Kidney (tissue), 14 donors: ENCODE data around the gene SLC9A2. TPM values are rescaled to one million over a fixed set of nuclear protein-coding genes. Genes with fewer than 3 reads are reported as not detected.

ENCODE experiments used
- DNase-seq, 5 donors: peaks; one replicate each; pipeline ENCODE4 v3.0.0-alpha.2; 2013 to 2020
- FAIRE-seq: peaks from 2 replicates; lab custom pipeline; 2012; peaks lifted over from hg19 to GRCh38; lab: Jason Lieb, UNC
- H3K27ac ChIP-seq, 2 donors: one replicate each; pipeline ENCODE4 v1.7.0; 2013; ENCODE audit warnings: low read depth in 2 of 2, low read length in 2 of 2, inconsistent platforms in 1 of 2
- H3K27me3 ChIP-seq: one replicate; pipeline ENCODE4 v1.7.1; 2013; ENCODE audit warnings: low read length, inconsistent platforms; ENCODE audit not compliant: control insufficient read depth, insufficient read depth
- H3K36me3 ChIP-seq, 3 donors: one replicate each; pipeline versions ENCODE4 v1.7.0 to v1.7.1; 2013; ENCODE audit warnings: low read length in 3 of 3, control low read depth in 1 of 3, inconsistent platforms in 1 of 3; ENCODE audit not compliant: insufficient read depth in 3 of 3, control insufficient read depth in 2 of 3
- H3K4me1 ChIP-seq, 3 donors: one replicate each; pipeline versions ENCODE4 v1.7.0 to v1.7.1; 2013; ENCODE audit warnings: low read length in 3 of 3, inconsistent platforms in 1 of 3, low read depth in 1 of 3; ENCODE audit not compliant: control insufficient read depth in 2 of 3, insufficient read depth in 2 of 3
- H3K4me3 ChIP-seq, 3 donors: one replicate each; pipeline versions ENCODE4 v1.7.0 to v1.8.1; 2013; ENCODE audit warnings: low read length in 3 of 3, control low read depth in 1 of 3, inconsistent platforms in 1 of 3
- H3K9ac ChIP-seq, 3 donors: one replicate each; pipeline versions ENCODE4 v1.7.0 to v1.7.1; 2013; ENCODE audit warnings: low read length in 3 of 3, control low read depth in 1 of 3, inconsistent platforms in 1 of 3
- H3K9me3 ChIP-seq, 3 donors: one replicate each; pipeline versions ENCODE4 v1.7.0 to v1.7.1; 2013; ENCODE audit warnings: low read length in 3 of 3, control low read depth in 1 of 3, inconsistent platforms in 1 of 3; ENCODE audit not compliant: control insufficient read depth in 2 of 3, insufficient read depth in 1 of 3
- CTCF ChIP-seq: IDR thresholded peaks from 3 replicates; pipeline ENCODE4 v1.5.1; 2012; ENCODE audit warnings: mild to moderate bottlenecking, moderate library complexity, borderline replicate concordance; ENCODE audit not compliant: insufficient read depth; ENCODE audit errors: extremely low read depth
- intact Hi-C: fragments of 100-400 bp; cut with DNase I; formaldehyde crosslinking; loops from one replicate; pipeline ENCODE4 v1.11.1; 2022
- polyA plus RNA-seq: library from polyadenylated mRNA; stranded (reverse); fragments of 350-450 nt; fragmentation: Illumina TruSeq; extraction: RNeasy Lipid Tissue Mini Kit (QIAGEN cat#74804); gene quantifications from one replicate; pipeline ENCODE4 v1.2.3, GENCODE V29; 2014; ENCODE audit warnings: low read depth, low replicate concordance; ENCODE audit not compliant: insufficient read depth
- total RNA-seq: library from RNA; stranded (reverse); fragmentation: NEBNext Ultra II Directional; extraction: Animal tissue kit (Norgen Biotek cat#: 25700); gene quantifications from one replicate; pipeline ENCODE4 v1.2.1, GENCODE V29; 2021
- donor health status: control.
- donor health status: control.
- donor health status: control.
- donor health status: control.
- donor health status: control.
- donor health status: DM: yes; HTN: yes; CAD: no.
- donor health status: Normal renal cell carcinoma (clear cell type).

Gene SLC9A2
- total and polyA plus RNA-seq, 2 donors from 2014 or later = 5.6 to 5.9 TPM

DNA sequence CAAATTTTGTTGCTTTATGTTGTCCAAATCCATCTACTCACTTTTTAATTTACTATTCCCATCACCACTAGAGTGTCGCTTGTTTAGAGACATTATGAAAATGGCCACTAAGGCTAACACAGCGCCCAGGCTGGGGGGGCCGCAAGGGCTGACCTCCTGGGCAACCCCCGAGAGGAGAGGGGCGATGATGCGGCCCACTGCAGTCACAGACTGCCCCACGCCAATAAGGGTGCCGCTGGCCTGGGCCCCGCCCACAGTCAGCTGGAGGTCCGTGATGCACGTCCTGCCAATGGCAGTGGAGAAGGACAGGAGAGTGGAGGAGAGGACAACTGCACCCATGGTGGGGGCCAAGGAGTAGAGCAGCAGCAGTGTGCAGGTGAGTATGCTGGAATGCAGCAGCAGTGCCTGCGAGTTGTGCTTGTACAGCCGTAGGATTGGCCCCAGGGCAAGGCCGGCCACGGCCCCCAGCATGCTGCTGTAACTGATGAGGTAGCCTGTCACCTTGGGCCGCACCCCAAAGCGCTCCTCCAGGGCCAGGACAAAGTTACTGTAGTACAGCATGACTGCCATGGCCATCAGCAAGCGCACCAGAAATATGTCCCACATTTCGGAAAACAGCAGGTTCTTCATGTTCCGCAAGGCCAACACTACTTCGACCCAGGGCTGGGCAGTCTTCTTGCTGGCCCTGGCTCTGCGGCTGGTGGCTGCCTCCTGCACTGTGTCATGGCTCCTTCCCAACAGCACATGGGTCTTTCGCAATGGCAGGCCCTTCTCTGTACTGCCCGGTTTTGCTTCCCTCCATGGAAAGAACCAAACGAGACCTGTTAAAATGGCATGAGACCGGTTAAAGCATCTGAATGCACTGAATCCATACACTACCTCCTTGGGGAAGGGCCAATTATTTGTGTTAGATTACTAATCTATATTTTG lies 99.3 kb downstream of the SLC9A2 start:
- H3K4me1 ChIP-seq = no peaks in the 10 kb centered on the region
- no peak for TF ChIP-seq CTCF
- no peak overlapping the region for H3K4me3 ChIP-seq
- no peak overlapping the region for H3K9ac ChIP-seq
- H3K9me3 ChIP-seq = no peaks in the 10 kb centered on the region
- no peak for DNase-seq
- peaks cover 2 to 31% (median 13%) of the 10 kb centered on the region in 3 donors for H3K36me3 ChIP-seq
- FAIRE-seq = no peak
- H3K27me3 ChIP-seq = no peaks in the 10 kb centered on the region
- intact Hi-C loops = no loop called here
- no peak overlapping the region for H3K27ac ChIP-seq

DNA sequence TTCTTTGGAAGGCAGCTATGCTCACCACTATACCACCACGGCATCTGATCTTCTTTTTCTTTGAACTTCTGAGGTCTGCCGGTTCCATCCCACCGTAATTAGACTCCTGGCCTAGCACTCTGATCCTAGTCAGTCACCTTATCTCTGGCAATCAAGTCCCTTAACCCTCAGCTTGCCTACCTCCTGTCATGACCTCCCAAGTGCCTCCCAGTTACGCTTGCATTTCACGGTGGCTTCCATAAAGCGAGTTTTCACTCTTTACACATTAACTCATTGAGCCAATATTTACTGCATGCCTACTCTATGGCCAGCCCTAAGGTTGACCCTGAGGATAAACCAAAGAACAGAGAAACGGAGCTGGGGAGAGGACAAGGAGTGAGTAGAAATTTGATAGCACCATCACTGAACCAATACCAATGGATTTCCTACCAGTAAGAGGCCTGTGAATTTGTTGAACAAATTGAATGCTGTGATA lies 104.7 kb downstream of the SLC9A2 start:
- TF ChIP-seq CTCF = no peak
- no peaks in the 10 kb centered on the region for H3K9me3 ChIP-seq
- no peak overlapping the region for H3K4me3 ChIP-seq
- no peak overlapping the region for H3K27ac ChIP-seq
- H3K27me3 ChIP-seq = no peaks in the 10 kb centered on the region
- no peaks in the 10 kb centered on the region for H3K4me1 ChIP-seq
- H3K9ac ChIP-seq = no peak overlapping the region
- peaks cover 2 to 21% (median 16%) of the 10 kb centered on the region in 3 donors for H3K36me3 ChIP-seq
- FAIRE-seq (no peak), DNase-seq (peak in 1 of 5 donors; percentile 25)
- intact Hi-C loops = no loop called here

- DNase-seq (no peak), FAIRE-seq (no peak)
- H3K9ac ChIP-seq = no peak overlapping the region
- intact Hi-C loops = no loop called here
- H3K4me1 ChIP-seq = no peaks in the 10 kb centered on the region
- H3K36me3 ChIP-seq = peaks cover 2 to 21% (median 15%) of the 10 kb centered on the region in 3 donors
- TF ChIP-seq CTCF = no peak
- no peaks in the 10 kb centered on the region for H3K9me3 ChIP-seq
- H3K4me3 ChIP-seq = no peak overlapping the region
- no peak overlapping the region for H3K27ac ChIP-seq
- H3K27me3 ChIP-seq = no peaks in the 10 kb centered on the region
These were observed 105.2 kb downstream of the SLC9A2 start for GRCh38 chr2:102724553-102724952.
